OCI-LY1 (cell line): Measurements from ENCODE around the gene ALOX5AP.

ENCODE experiments used
- EZH2 ChIP-seq: fragments of 200-600 bp; sonication (generic), shearing (Covaris generic); IDR thresholded peaks from 2 replicates; pipeline ENCODE4 v1.8.0; 2017; ENCODE audit warnings: borderline replicate concordance, mixed run types, mild to moderate bottlenecking, antibody characterized with exemption, low read length, moderate library complexity, mixed read lengths
- TF ChIP-seq, protein P1 (sequence below): fragments of 200-600 bp; sonication (generic), shearing (Covaris generic); IDR thresholded peaks from 2 replicates; pipeline ENCODE4 v1.5.1; 2017; ENCODE audit warnings: mild to moderate bottlenecking, antibody characterized with exemption, low read length, moderate library complexity, mixed read lengths

- TF ChIP-seq, protein P1, sequence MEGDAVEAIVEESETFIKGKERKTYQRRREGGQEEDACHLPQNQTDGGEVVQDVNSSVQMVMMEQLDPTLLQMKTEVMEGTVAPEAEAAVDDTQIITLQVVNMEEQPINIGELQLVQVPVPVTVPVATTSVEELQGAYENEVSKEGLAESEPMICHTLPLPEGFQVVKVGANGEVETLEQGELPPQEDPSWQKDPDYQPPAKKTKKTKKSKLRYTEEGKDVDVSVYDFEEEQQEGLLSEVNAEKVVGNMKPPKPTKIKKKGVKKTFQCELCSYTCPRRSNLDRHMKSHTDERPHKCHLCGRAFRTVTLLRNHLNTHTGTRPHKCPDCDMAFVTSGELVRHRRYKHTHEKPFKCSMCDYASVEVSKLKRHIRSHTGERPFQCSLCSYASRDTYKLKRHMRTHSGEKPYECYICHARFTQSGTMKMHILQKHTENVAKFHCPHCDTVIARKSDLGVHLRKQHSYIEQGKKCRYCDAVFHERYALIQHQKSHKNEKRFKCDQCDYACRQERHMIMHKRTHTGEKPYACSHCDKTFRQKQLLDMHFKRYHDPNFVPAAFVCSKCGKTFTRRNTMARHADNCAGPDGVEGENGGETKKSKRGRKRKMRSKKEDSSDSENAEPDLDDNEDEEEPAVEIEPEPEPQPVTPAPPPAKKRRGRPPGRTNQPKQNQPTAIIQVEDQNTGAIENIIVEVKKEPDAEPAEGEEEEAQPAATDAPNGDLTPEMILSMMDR, result no peak
- TF ChIP-seq EZH2, result no peak
Measured at GRCh38 chr13:30744056-30744680, 8.8 kb downstream of the ALOX5AP start.
